Smooth muscle cell (in vitro differentiated cells): ENCODE data around the gene KRT32. TPM values are rescaled to one million over a fixed set of nuclear protein-coding genes. Genes with fewer than 3 reads are reported as not detected.

Source experiments
- DNase-seq: peaks from one replicate; lab custom pipeline; 2025; ENCODE audit not compliant: unreplicated experiment; lab: John Stamatoyannopoulos, UW
- H2AFZ ChIP-seq: fragments of 200-600 bp; sonication (generic); 2 replicates; pipeline ENCODE4 v1.6.0; 2016; ENCODE audit warnings: antibody characterized with exemption, low read depth, mild to moderate bottlenecking
- H3F3A ChIP-seq: fragments of 200-600 bp; sonication (generic); 2 replicates; pipeline ENCODE4 v1.6.0; 2017; ENCODE audit warnings: antibody characterized with exemption, low read depth
- H3K27ac ChIP-seq: fragments of 200-600 bp; sonication (generic); 2 replicates; pipeline ENCODE4 v1.5.1; 2016; ENCODE audit warnings: low read depth, mild to moderate bottlenecking
- H3K27me3 ChIP-seq: fragments of 200-600 bp; sonication (generic); 2 replicates; pipeline ENCODE4 v1.6.1; 2016; ENCODE audit warnings: low read depth, mild to moderate bottlenecking
- H3K36me3 ChIP-seq: fragments of 200-600 bp; sonication (generic); 2 replicates; pipeline ENCODE4 v1.5.1; 2016; ENCODE audit warnings: low read depth
- H3K4me1 ChIP-seq: fragments of 200-600 bp; sonication (generic); 2 replicates; pipeline ENCODE4 v1.5.1; 2016; ENCODE audit warnings: low read depth
- H3K4me2 ChIP-seq: fragments of 200-600 bp; sonication (generic); 2 replicates; pipeline ENCODE4 v1.6.0; 2016; ENCODE audit warnings: mild to moderate bottlenecking
- H3K4me3 ChIP-seq: fragments of 200-600 bp; sonication (generic); 2 replicates; pipeline ENCODE4 v1.5.1; 2016; ENCODE audit warnings: mild to moderate bottlenecking
- H3K79me2 ChIP-seq: fragments of 200-600 bp; sonication (generic); 2 replicates; pipeline ENCODE4 v1.6.0; 2016; ENCODE audit warnings: low read depth, mild to moderate bottlenecking
- H3K9ac ChIP-seq: fragments of 200-600 bp; sonication (generic); 2 replicates; pipeline ENCODE4 v1.6.0; 2016; ENCODE audit warnings: low read depth
- H3K9me3 ChIP-seq: fragments of 200-600 bp; sonication (generic); replicated peaks from 2 replicates; pipeline ENCODE4 v1.5.1; 2016; ENCODE audit warnings: low read depth
- H4K20me1 ChIP-seq: fragments of 200-600 bp; sonication (generic); 2 replicates; pipeline ENCODE4 v1.6.0; 2016; ENCODE audit warnings: low read depth
- CTCF ChIP-seq: fragments of 200-600 bp; sonication (generic); IDR thresholded peaks from 2 replicates; pipeline ENCODE4 v1.5.1; 2017; ENCODE audit warnings: borderline replicate concordance, mild to moderate bottlenecking, antibody characterized with exemption; ENCODE audit not compliant: insufficient read depth, poor library complexity, severe bottlenecking
- WGBS: methylation state at CpG from one replicate; pipeline ENCODE4 v1.1.7; 2016; ENCODE audit warnings: low lambda C conversion rate; 5-methylcytosine and 5-hydroxymethylcytosine counted together
- polyA plus RNA-seq: library from polyadenylated mRNA; unstranded; fragments of >200 nt; fragmentation: Nextera tagmentation; extraction: Ambion mirVana; gene quantifications from 2 replicates; pipeline ENCODE4 v1.2.1, GENCODE V29; 2016
- total RNA-seq: library from RNA; depleted of rRNA; stranded (reverse); fragments of >200 nt; gene quantifications from 2 replicates; pipeline ENCODE4 v1.2.3, GENCODE V29; 2014

The KRT32 gene
- total and polyA plus RNA-seq, 2 experiments from 2014 or later: not detected

DNA sequence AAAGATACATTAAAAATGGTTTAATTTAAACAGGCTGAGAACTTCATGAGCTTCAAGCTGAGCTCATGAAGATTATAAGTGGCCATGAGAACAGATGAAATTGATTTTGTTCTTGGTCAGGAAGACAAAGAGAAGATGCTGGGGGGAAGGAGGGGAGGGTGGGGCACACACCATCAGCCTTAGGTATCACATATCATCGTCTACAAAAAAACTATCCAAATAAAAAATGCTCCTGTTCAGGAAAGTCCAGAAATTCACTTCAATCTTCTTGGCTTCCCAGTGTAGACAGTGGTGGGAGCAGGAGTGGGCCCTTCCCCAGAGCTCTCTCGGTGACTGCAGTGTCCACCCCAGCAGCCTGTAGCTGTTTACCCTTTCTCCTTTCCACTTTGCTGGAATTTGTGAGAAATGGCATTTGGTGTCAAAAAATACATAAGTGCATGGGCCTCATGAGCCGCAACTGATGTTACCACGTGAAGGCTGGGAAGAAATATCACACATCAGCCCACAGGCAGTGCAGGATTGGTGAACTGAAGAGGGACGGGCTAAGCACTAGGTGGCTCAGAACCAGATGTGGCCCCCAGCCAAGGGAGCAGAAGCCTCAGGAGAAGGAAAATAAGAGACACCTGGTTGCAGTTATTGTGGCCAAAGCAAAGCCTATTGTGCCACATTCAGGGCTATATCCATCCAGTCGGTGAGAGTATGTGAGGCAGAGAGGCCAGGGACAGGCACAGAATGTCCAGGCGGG lies 48.9 kb downstream of the KRT32 start:
- WGBS: 93% methylated on average over 7 of the region's 7 CpGs
- DNase-seq: no peak
- H3K4me3 ChIP-seq: no peak overlapping the region
- H3K27ac ChIP-seq: peak overlapping the region; percentile 48
- H3F3A ChIP-seq: no peaks in the 10 kb centered on the region
- H3K27me3 ChIP-seq: no peaks in the 10 kb centered on the region
- H3K4me2 ChIP-seq: no peak overlapping the region
- no peaks in the 10 kb centered on the region for H3K4me1 ChIP-seq
- H3K79me2 ChIP-seq: no peaks in the 10 kb centered on the region
- H2AFZ ChIP-seq: no peak overlapping the region
- H3K9me3 ChIP-seq: no peaks in the 10 kb centered on the region
- H4K20me1 ChIP-seq: no peaks in the 10 kb centered on the region
- H3K9ac ChIP-seq: no peak overlapping the region
- no peaks in the 10 kb centered on the region for H3K36me3 ChIP-seq
- no peak for TF ChIP-seq CTCF

DNA sequence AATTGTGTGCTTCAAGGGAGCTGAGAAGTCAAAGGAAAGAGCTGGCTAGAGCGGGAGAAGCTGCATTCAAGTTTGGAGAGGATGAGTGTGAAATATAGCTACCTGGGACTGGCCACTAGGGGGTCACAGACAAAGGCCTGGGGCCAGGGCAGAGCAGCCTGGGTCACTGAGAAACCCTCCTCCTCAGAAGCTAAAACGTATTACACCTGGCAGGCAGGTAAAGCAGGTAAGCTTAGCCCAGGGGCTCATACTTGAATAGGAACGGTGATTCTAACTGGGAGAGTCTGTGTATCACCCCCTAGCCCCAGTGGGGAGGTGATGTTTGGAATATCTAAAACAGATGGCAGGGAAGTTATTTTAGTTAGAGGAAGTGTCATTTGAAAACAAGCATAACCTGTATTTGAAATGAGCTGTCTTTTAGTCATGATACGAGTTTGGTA lies 49.6 kb downstream of the KRT32 start:
- Histone ChIP-seq H4K20me1 (no peaks in the 10 kb centered on the region), H3K36me3 (no peaks in the 10 kb centered on the region), H3F3A (no peaks in the 10 kb centered on the region), H3K27me3 (no peaks in the 10 kb centered on the region), H3K9me3 (no peaks in the 10 kb centered on the region), H2AFZ (no peak overlapping the region), H3K79me2 (no peaks in the 10 kb centered on the region), H3K4me2 (no peak overlapping the region), H3K27ac (peak overlapping the region; percentile 48), H3K9ac (no peak overlapping the region), H3K4me1 (no peaks in the 10 kb centered on the region), H3K4me3 (no peak overlapping the region)
- WGBS: 50% methylated on average over 4 of the region's 4 CpGs
- TF ChIP-seq CTCF: peak; percentile 31
- no peak for DNase-seq

DNA sequence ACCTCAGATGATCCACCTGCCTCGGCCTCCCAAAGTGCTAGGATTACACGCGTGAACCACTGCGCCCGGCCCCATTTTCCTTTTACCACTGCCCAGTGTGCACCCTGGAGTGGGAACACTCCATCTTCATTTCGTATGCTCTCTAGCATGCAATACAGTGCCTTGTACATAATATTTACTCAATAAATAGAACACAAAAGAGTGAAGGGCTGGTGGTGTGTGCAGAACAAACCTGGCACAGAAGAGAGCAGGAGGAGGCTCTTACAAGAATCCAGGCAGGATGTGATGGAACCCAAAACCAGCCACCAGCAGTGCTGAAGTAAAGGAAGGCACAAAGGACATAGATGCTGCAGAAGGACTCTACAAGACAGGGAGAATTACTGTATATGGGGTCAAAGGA lies 50.1 kb downstream of the KRT32 start:
- Histone ChIP-seq H4K20me1 (no peaks in the 10 kb centered on the region), H2AFZ (no peak overlapping the region), H3F3A (no peaks in the 10 kb centered on the region), H3K27ac (peak overlapping the region; percentile 48), H3K4me2 (no peak overlapping the region), H3K79me2 (no peaks in the 10 kb centered on the region), H3K9me3 (no peaks in the 10 kb centered on the region), H3K9ac (no peak overlapping the region), H3K36me3 (no peaks in the 10 kb centered on the region), H3K4me1 (no peaks in the 10 kb centered on the region), H3K4me3 (no peak overlapping the region), H3K27me3 (no peaks in the 10 kb centered on the region)
- 97% methylated on average over 6 of the region's 6 CpGs for WGBS
- DNase-seq: no peak
- no peak for TF ChIP-seq CTCF

DNA sequence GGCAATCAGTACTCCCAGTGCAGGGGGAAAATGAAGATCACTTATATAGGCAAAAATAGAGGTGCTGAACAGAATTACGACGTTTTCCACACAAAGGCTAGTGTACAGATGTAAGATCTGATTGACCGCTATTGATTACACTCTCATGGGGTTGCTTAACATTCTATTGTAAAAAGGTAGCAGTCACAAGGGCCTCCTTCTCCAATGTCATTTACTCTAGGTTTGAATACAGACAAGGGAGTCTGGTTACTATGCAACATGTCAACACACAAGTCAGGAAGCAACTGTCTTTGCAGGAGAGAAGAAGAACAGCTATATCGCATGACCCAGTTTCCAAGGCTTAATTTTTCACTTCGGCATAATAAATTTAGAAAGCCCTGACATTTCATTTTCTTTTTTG lies 50.7 kb downstream of the KRT32 start:
- Histone ChIP-seq H3K4me3 (no peak overlapping the region), H3K9me3 (no peaks in the 10 kb centered on the region), H4K20me1 (no peaks in the 10 kb centered on the region), H3K9ac (no peak overlapping the region), H3K36me3 (no peaks in the 10 kb centered on the region), H3K79me2 (no peaks in the 10 kb centered on the region), H3K4me1 (no peaks in the 10 kb centered on the region), H3K27me3 (no peaks in the 10 kb centered on the region), H3K4me2 (no peak overlapping the region), H3K27ac (peak overlapping the region; percentile 66), H2AFZ (no peak overlapping the region), H3F3A (no peaks in the 10 kb centered on the region)
- no peak for DNase-seq
- 87% methylated on average over 5 of the region's 5 CpGs for WGBS
- no peak for TF ChIP-seq CTCF
